ENCODE measurements around the gene FAM72D.
"Not testable (repeated sequence)": the region's sequence is repeated elsewhere in the genome, so short reads cannot be mapped to it uniquely, and the experiment has no call there.

- TF ChIP-seq EZH2 (IDR thresholded peaks at IDR 0.05; ENCODE audit: low read length, unreplicated experiment); CTCF (conservative IDR thresholded peaks at IDR 0.05; ENCODE audit: low read depth, low read length): not testable (repeated sequence)
Observed at GRCh38 chr1:145077872-145078786, 17.6 kb upstream of the FAM72D start.
